Left ventricle myocardium inferior (tissue), 1 donor: Measurements from ENCODE around the gene SCG5. TPM values are rescaled to one million over a fixed set of nuclear protein-coding genes. Genes with fewer than 3 reads are reported as not detected.

Experiments used
- DNase-seq: peaks from one replicate; pipeline ENCODE4 v3.0.0-alpha.2; 2020
- H3K27ac ChIP-seq: fragments of 200-600 bp; replicated peaks from 2 replicates; pipeline ENCODE4 v1.8.0; 2021
- H3K27me3 ChIP-seq: fragments of 200-600 bp; 2 replicates; pipeline ENCODE4 v1.8.0; 2021; ENCODE audit warnings: low read depth
- H3K36me3 ChIP-seq: fragments of 200-600 bp; 2 replicates; pipeline ENCODE4 v1.8.0; 2021
- H3K4me1 ChIP-seq: fragments of 200-600 bp; 2 replicates; pipeline ENCODE4 v1.8.0; 2021
- H3K4me3 ChIP-seq: fragments of 200-600 bp; 2 replicates; pipeline ENCODE4 v1.8.0; 2021; ENCODE audit warnings: mild to moderate bottlenecking, moderate library complexity
- H3K9me3 ChIP-seq: fragments of 200-600 bp; replicated peaks from 2 replicates; pipeline ENCODE4 v1.8.0; 2021
- intact Hi-C: fragments of 100-400 bp; cut with micrococcal nuclease; formaldehyde crosslinking; loops from one replicate; pipeline ENCODE4 v1.11.0; 2022
- total RNA-seq: library from RNA; stranded (reverse); fragmentation: NEBNext Ultra II Directional; extraction: Animal tissue kit (Norgen Biotek cat#: 25700); gene quantifications from one replicate; pipeline ENCODE4 v1.2.1, GENCODE V29; 2021
- TF ChIP-seq, protein P1 (sequence below): fragments of 200-600 bp; IDR thresholded peaks from 2 replicates; pipeline ENCODE4 v1.8.0; 2021; ENCODE audit warnings: antibody characterized with exemption, mild to moderate bottlenecking, borderline replicate concordance
- donor health status: DM: no; HTN: yes; CAD: no; lungs with severe emphysema.

Gene SCG5
- total RNA-seq, 1 donor from 2014 or later: not detected

DNA sequence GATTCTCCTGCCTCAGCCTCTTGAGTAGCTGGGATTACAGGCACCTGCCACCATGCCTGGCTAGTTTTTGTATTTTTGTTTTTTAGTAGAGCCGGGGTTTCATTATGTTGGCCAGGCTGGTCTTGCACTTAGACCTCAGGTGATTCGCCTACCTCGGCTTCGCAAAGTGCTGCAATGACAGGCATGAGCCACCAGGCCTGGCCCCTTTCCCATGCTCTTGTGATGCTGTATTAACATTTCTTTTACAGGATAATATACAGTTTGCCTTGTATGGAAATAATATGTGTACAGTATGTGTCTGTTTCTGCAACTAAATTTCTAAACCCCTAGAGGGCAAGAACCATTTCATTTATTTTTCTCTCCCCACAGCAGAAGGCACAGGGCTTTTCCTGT lies 37.8 kb downstream of the SCG5 start:
- no peaks in the 10 kb centered on the region for H3K27me3 ChIP-seq
- TF ChIP-seq, protein P1, sequence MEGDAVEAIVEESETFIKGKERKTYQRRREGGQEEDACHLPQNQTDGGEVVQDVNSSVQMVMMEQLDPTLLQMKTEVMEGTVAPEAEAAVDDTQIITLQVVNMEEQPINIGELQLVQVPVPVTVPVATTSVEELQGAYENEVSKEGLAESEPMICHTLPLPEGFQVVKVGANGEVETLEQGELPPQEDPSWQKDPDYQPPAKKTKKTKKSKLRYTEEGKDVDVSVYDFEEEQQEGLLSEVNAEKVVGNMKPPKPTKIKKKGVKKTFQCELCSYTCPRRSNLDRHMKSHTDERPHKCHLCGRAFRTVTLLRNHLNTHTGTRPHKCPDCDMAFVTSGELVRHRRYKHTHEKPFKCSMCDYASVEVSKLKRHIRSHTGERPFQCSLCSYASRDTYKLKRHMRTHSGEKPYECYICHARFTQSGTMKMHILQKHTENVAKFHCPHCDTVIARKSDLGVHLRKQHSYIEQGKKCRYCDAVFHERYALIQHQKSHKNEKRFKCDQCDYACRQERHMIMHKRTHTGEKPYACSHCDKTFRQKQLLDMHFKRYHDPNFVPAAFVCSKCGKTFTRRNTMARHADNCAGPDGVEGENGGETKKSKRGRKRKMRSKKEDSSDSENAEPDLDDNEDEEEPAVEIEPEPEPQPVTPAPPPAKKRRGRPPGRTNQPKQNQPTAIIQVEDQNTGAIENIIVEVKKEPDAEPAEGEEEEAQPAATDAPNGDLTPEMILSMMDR: no peak
- no peaks in the 10 kb centered on the region for H3K36me3 ChIP-seq
- intact Hi-C loops: no loop called here
- no peak for DNase-seq
- no peaks in the 10 kb centered on the region for H3K9me3 ChIP-seq
- H3K27ac ChIP-seq: no peak overlapping the region
- no peaks in the 10 kb centered on the region for H3K4me1 ChIP-seq
- no peak overlapping the region for H3K4me3 ChIP-seq

DNA sequence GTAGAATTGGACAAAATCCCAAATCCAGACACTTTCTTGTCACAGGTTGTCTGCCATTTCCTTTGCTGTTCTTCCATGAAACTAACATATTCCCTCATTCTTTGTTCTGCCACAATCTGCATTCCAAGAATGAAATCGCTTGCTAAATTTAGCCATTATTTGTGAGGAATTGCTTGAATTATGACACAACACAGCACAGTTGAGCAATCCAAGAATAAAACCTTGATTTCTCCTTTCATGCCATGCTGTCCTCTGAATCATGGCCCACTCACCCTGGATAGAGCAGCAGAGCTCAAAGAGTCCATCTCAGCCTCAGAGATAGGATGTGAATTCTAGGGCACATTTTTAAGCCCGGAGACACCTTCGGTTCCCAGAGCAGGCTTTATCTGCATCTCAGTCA lies 41.1 kb downstream of the SCG5 start:
- Histone ChIP-seq H3K4me3 (no peak overlapping the region), H3K9me3 (no peaks in the 10 kb centered on the region), H3K36me3 (no peaks in the 10 kb centered on the region), H3K27me3 (peaks cover 7% of the 10 kb centered on the region), H3K27ac (no peak overlapping the region), H3K4me1 (no peaks in the 10 kb centered on the region)
- TF ChIP-seq, protein P1: no peak
- DNase-seq: no peak
- intact Hi-C loops: no loop called here

DNA sequence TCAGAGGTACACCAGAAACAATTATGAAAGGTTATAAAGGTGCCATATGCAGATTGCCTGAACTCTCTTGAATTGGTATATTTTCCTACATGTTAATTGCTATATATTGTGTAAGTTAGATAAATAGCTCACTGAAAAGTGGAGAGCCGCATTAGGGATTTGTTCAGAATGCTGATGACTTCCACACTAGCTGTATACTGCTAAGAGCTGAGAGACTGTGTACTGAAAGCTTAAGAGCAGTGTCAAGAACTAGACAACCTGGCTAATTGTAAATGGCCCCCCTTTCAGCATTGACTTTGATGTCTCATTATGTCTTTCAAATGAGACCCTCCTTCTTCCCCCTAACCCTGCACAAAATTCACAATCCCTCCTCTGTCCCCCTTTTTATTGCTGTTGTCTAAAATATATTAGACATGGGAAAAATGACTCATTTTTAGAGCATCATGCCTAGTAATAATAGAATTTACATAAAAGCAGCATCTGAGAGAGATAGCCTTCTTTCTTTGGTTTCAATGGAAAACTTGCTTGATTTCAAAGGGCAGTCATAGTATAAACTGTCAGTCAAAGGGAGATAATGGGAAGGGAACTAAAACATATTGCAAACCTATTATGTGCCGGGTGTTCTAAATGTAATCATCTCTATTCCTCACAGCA lies 41.6 kb downstream of the SCG5 start:
- no peaks in the 10 kb centered on the region for H3K4me1 ChIP-seq
- no peak for DNase-seq
- TF ChIP-seq, protein P1: no peak
- H3K27ac ChIP-seq: no peak overlapping the region
- H3K36me3 ChIP-seq: no peaks in the 10 kb centered on the region
- H3K4me3 ChIP-seq: no peak overlapping the region
- intact Hi-C loops: no loop called here
- H3K27me3 ChIP-seq: peaks cover 7% of the 10 kb centered on the region
- H3K9me3 ChIP-seq: no peaks in the 10 kb centered on the region

DNA sequence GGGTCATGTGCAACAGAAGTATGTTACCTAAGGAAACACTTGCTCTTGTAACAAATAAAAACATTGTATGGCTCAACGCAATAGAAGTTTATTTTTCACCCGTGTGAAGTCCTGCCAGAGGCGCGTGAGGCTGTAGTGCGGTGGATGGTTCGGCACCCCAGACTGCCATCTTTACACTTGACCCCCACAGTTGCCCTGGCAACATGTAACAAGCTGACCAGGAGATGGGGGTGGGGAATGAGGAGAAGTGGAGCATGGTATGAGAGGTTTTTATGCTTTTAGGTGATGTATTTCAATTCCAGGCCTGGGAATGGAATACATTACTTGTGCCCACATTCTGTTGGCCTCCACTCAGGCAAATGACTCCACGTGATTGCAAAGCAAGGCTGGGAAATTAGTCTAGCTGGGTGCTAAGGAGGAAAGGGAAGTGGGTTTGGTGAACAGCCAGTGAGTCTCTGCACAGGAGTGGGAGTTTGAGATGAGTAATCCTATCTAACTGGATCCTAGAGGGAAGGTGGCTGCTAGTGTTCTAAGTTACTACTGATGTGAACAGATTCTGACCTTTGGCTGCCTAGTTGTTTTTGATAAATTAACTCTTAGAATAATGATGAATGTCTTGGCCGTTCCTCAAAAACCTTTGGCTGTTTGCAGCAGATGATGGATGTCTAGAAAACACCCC lies 42.5 kb downstream of the SCG5 start:
- no peak for DNase-seq
- H3K4me1 ChIP-seq: no peaks in the 10 kb centered on the region
- intact Hi-C loops: no loop called here
- H3K4me3 ChIP-seq: no peak overlapping the region
- H3K9me3 ChIP-seq: no peaks in the 10 kb centered on the region
- peaks cover 7% of the 10 kb centered on the region for H3K27me3 ChIP-seq
- TF ChIP-seq, protein P1: no peak
- H3K36me3 ChIP-seq: no peaks in the 10 kb centered on the region
- no peak overlapping the region for H3K27ac ChIP-seq

DNA sequence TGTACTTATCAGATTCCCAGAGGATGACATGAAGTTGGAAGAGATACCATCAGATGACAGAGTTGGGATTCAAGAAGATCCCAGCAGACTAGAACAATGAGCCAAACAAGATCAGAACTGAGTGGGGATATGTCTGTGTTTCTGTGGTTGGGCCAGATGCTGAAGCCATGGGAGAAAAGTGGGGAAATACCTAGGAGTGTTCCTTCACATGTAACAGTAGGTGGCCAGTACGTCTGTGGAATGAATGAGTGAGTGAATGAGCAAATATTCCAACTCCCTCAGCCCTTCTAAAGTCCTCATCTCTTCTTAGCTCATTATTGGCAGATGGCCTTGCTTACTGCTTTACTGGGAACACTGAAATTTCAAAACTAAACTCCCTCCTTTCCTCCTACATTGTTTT lies 44.1 kb downstream of the SCG5 start:
- H3K27ac ChIP-seq: no peak overlapping the region

More for the DNA sequence above, 44.1 kb downstream of the SCG5 start:
- TF ChIP-seq, protein P1: no peak
- intact Hi-C loops: no loop called here
- Histone ChIP-seq H3K36me3 (no peaks in the 10 kb centered on the region), H3K9me3 (no peaks in the 10 kb centered on the region), H3K4me1 (no peaks in the 10 kb centered on the region), H3K27me3 (peaks cover 11% of the 10 kb centered on the region), H3K4me3 (no peak overlapping the region)
- no peak for DNase-seq
